ENCODE results near the gene EML4. TPM values are rescaled to one million over a fixed set of nuclear protein-coding genes. Genes with fewer than 3 reads are reported as not detected.
"Not testable (repeated sequence)": the region's sequence is repeated elsewhere in the genome, so short reads cannot be mapped to it uniquely, and the experiment has no call there.

The EML4 gene
- total RNA-seq, 1 donor from 2014 or later: 41.1 TPM

GRCh38 chr2:42127425-42128424 is 41.4 kb upstream of the EML4 start:
- Mint-ChIP-seq H3K36me3 (ENCODE audit: unreplicated experiment) (no peaks in the 10 kb centered on the region), H3K9me3 (ENCODE audit: unreplicated experiment) (no peaks in the 10 kb centered on the region), H3K4me1 (ENCODE audit: unreplicated experiment) (peaks cover 51% of the 10 kb centered on the region), H3K27ac (ENCODE audit: unreplicated experiment) (no peak overlapping the region), H3K4me3 (ENCODE audit: unreplicated experiment) (no peak overlapping the region), H3K27me3 (ENCODE audit: unreplicated experiment) (no peaks in the 10 kb centered on the region)
- no peak for TF ChIP-seq CTCF (IDR thresholded peaks at IDR 0.05)
- DNase-seq (ENCODE audit: extremely low spot score, unreplicated experiment): peak; percentile 48

DNA sequence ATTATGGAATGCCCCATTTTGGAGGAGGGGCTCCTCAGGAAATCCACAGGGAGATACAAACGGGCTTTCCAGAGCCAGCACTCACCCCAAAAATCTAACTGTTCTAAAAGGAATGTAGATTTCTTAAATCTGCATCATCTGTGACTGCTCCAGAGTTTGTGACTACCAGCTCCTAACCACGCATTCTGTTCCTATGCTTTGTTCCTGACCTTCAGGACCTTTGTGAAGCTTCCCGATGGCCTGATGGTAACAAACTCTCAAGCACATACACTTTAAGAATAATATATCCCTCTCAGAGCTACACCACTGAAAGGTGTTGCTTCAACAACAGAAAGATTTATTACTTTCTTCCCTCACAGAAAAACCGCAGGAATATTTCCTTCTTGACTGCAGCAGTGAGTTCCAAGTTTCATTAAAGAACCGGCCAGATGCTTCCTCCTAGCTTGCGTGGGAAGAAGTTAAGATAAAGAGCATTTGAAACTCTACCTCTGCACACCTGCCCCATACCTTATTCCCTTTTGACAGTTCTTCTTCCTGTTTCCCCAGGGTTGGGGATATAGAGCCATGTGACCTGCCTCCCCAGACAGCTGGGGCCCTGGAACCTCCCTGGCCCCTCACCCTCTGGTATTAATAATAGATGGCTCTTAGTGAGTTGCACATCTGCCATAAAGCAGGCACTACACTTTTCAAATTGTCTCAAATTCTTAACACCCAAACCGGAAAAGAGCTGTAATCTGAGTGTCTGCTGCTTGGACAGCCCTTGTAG is 40.2 kb upstream of the EML4 start:
- DNase-seq (ENCODE audit: extremely low spot score, unreplicated experiment): peak; percentile 25
- H3K27ac Mint-ChIP-seq (ENCODE audit: unreplicated experiment): peak overlapping the region; percentile 76
- no peaks in the 10 kb centered on the region for H3K9me3 Mint-ChIP-seq (ENCODE audit: unreplicated experiment)
- H3K4me1 Mint-ChIP-seq (ENCODE audit: unreplicated experiment): peaks cover 60% of the 10 kb centered on the region
- H3K27me3 Mint-ChIP-seq (ENCODE audit: unreplicated experiment): no peaks in the 10 kb centered on the region
- no peak overlapping the region for H3K4me3 Mint-ChIP-seq (ENCODE audit: unreplicated experiment)
- no peaks in the 10 kb centered on the region for H3K36me3 Mint-ChIP-seq (ENCODE audit: unreplicated experiment)
- TF ChIP-seq CTCF (IDR thresholded peaks at IDR 0.05): no peak

GRCh38 chr2:42129487-42129852 is 39.7 kb upstream of the EML4 start:
- no peak for TF ChIP-seq CTCF (IDR thresholded peaks at IDR 0.05)
- H3K27ac Mint-ChIP-seq (ENCODE audit: unreplicated experiment): no peak overlapping the region
- peak; percentile 44 for DNase-seq (ENCODE audit: extremely low spot score, unreplicated experiment)
- no peaks in the 10 kb centered on the region for H3K27me3 Mint-ChIP-seq (ENCODE audit: unreplicated experiment)
- H3K36me3 Mint-ChIP-seq (ENCODE audit: unreplicated experiment): no peaks in the 10 kb centered on the region
- peaks cover 55% of the 10 kb centered on the region for H3K4me1 Mint-ChIP-seq (ENCODE audit: unreplicated experiment)
- H3K9me3 Mint-ChIP-seq (ENCODE audit: unreplicated experiment): no peaks in the 10 kb centered on the region
- H3K4me3 Mint-ChIP-seq (ENCODE audit: unreplicated experiment): no peak overlapping the region

- no peak overlapping the region for H3K27ac Mint-ChIP-seq (ENCODE audit: unreplicated experiment)
- no peaks in the 10 kb centered on the region for H3K27me3 Mint-ChIP-seq (ENCODE audit: unreplicated experiment)
- DNase-seq (ENCODE audit: extremely low spot score, unreplicated experiment): peak; percentile 15
- no peaks in the 10 kb centered on the region for H3K36me3 Mint-ChIP-seq (ENCODE audit: unreplicated experiment)
- peaks cover 51% of the 10 kb centered on the region for H3K4me1 Mint-ChIP-seq (ENCODE audit: unreplicated experiment)
- H3K9me3 Mint-ChIP-seq (ENCODE audit: unreplicated experiment): no peaks in the 10 kb centered on the region
- TF ChIP-seq CTCF (IDR thresholded peaks at IDR 0.05): no peak
- H3K4me3 Mint-ChIP-seq (ENCODE audit: unreplicated experiment): no peak overlapping the region
These were observed 39.2 kb upstream of the EML4 start for GRCh38 chr2:42129947-42130346.

DNA sequence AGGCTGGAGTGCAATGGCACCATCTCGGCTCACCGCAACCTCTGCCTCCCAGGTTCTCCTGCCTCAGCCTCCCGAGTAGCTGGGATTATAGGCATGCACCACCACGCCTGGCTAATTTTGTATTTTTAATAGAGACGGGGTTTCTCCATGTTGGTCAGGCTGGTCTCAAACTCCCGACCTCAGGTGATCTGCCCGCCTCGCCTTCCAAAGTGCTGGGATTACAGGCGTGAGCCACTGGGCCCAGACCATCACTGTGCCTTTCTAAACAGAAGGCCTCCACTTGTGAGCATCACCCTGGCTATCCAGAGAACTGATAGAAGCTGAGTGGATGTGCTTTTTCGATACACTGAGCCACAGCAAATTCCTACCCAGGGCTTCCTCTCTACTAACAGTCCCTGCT is 38.3 kb upstream of the EML4 start:
- not testable (repeated sequence) for H3K27ac Mint-ChIP-seq (ENCODE audit: unreplicated experiment); H3K9me3 Mint-ChIP-seq (ENCODE audit: unreplicated experiment); H3K36me3 Mint-ChIP-seq (ENCODE audit: unreplicated experiment); H3K27me3 Mint-ChIP-seq (ENCODE audit: unreplicated experiment); H3K4me3 Mint-ChIP-seq (ENCODE audit: unreplicated experiment)
- H3K4me1 Mint-ChIP-seq (ENCODE audit: unreplicated experiment): peaks cover 50% of the 10 kb centered on the region
- DNase-seq (ENCODE audit: extremely low spot score, unreplicated experiment): peak; percentile 36
